Kidney (tissue), 14 donors: ENCODE measurements around the gene HOXB3. TPM values are rescaled to one million over a fixed set of nuclear protein-coding genes. Genes with fewer than 3 reads are reported as not detected.

Experiments
- DNase-seq, 5 donors: peaks; one replicate each; pipeline ENCODE4 v3.0.0-alpha.2; 2013 to 2020
- FAIRE-seq: peaks from 2 replicates; lab custom pipeline; 2012; peaks lifted over from hg19 to GRCh38; lab: Jason Lieb, UNC
- H3K27ac ChIP-seq, 2 donors: one replicate each; pipeline ENCODE4 v1.7.0; 2013; ENCODE audit warnings: low read depth in 2 of 2, low read length in 2 of 2, inconsistent platforms in 1 of 2
- H3K27me3 ChIP-seq: one replicate; pipeline ENCODE4 v1.7.1; 2013; ENCODE audit warnings: low read length, inconsistent platforms; ENCODE audit not compliant: control insufficient read depth, insufficient read depth
- H3K36me3 ChIP-seq, 3 donors: one replicate each; pipeline versions ENCODE4 v1.7.0 to v1.7.1; 2013; ENCODE audit warnings: low read length in 3 of 3, control low read depth in 1 of 3, inconsistent platforms in 1 of 3; ENCODE audit not compliant: insufficient read depth in 3 of 3, control insufficient read depth in 2 of 3
- H3K4me1 ChIP-seq, 3 donors: one replicate each; pipeline versions ENCODE4 v1.7.0 to v1.7.1; 2013; ENCODE audit warnings: low read length in 3 of 3, inconsistent platforms in 1 of 3, low read depth in 1 of 3; ENCODE audit not compliant: control insufficient read depth in 2 of 3, insufficient read depth in 2 of 3
- H3K4me3 ChIP-seq, 3 donors: one replicate each; pipeline versions ENCODE4 v1.7.0 to v1.8.1; 2013; ENCODE audit warnings: low read length in 3 of 3, control low read depth in 1 of 3, inconsistent platforms in 1 of 3
- H3K9ac ChIP-seq, 3 donors: one replicate each; pipeline versions ENCODE4 v1.7.0 to v1.7.1; 2013; ENCODE audit warnings: low read length in 3 of 3, control low read depth in 1 of 3, inconsistent platforms in 1 of 3
- H3K9me3 ChIP-seq, 3 donors: one replicate each; pipeline versions ENCODE4 v1.7.0 to v1.7.1; 2013; ENCODE audit warnings: low read length in 3 of 3, control low read depth in 1 of 3, inconsistent platforms in 1 of 3; ENCODE audit not compliant: control insufficient read depth in 2 of 3, insufficient read depth in 1 of 3
- intact Hi-C: fragments of 100-400 bp; cut with DNase I; formaldehyde crosslinking; loops from one replicate; pipeline ENCODE4 v1.11.1; 2022
- polyA plus RNA-seq: library from polyadenylated mRNA; stranded (reverse); fragments of 350-450 nt; fragmentation: Illumina TruSeq; extraction: RNeasy Lipid Tissue Mini Kit (QIAGEN cat#74804); gene quantifications from one replicate; pipeline ENCODE4 v1.2.3, GENCODE V29; 2014; ENCODE audit warnings: low read depth, low replicate concordance; ENCODE audit not compliant: insufficient read depth
- total RNA-seq: library from RNA; stranded (reverse); fragmentation: NEBNext Ultra II Directional; extraction: Animal tissue kit (Norgen Biotek cat#: 25700); gene quantifications from one replicate; pipeline ENCODE4 v1.2.1, GENCODE V29; 2021
- TF ChIP-seq, protein P1 (sequence below): IDR thresholded peaks from 3 replicates; pipeline ENCODE4 v1.5.1; 2012; ENCODE audit warnings: mild to moderate bottlenecking, moderate library complexity, borderline replicate concordance; ENCODE audit not compliant: insufficient read depth; ENCODE audit errors: extremely low read depth
- donor health status: control.
- donor health status: control.
- donor health status: control.
- donor health status: control.
- donor health status: control.
- donor health status: DM: yes; HTN: yes; CAD: no.
- donor health status: Normal renal cell carcinoma (clear cell type).

Gene HOXB3
- total and polyA plus RNA-seq, 2 donors from 2014 or later = 12.1 to 99.0 TPM

GRCh38 chr17:48541577-48542113, 48.4 kb downstream of the HOXB3 start:
- Histone ChIP-seq H3K36me3 (no peaks in the 10 kb centered on the region), H3K27me3 (no peaks in the 10 kb centered on the region), H3K4me1 (peaks cover 7 to 15% (median 12%) of the 10 kb centered on the region in 3 donors), H3K27ac (peak overlapping the region; percentile 97 to 98), H3K9ac (peak overlapping the region; percentile 86 to 99 (median 88)), H3K9me3 (no peaks in the 10 kb centered on the region), H3K4me3 (peak overlapping the region; percentile 70 to 89 (median 85))
- intact Hi-C loops = loop anchor here (5.0 kb wide), 1 partner anchor 36 kb away; the partner anchor contains the start of gene HOXB4
- no peak for FAIRE-seq
- TF ChIP-seq, protein P1, sequence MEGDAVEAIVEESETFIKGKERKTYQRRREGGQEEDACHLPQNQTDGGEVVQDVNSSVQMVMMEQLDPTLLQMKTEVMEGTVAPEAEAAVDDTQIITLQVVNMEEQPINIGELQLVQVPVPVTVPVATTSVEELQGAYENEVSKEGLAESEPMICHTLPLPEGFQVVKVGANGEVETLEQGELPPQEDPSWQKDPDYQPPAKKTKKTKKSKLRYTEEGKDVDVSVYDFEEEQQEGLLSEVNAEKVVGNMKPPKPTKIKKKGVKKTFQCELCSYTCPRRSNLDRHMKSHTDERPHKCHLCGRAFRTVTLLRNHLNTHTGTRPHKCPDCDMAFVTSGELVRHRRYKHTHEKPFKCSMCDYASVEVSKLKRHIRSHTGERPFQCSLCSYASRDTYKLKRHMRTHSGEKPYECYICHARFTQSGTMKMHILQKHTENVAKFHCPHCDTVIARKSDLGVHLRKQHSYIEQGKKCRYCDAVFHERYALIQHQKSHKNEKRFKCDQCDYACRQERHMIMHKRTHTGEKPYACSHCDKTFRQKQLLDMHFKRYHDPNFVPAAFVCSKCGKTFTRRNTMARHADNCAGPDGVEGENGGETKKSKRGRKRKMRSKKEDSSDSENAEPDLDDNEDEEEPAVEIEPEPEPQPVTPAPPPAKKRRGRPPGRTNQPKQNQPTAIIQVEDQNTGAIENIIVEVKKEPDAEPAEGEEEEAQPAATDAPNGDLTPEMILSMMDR = no peak
- DNase-seq = peak; percentile 82 to 90 (median 88)

- no peaks in the 10 kb centered on the region for H3K36me3 ChIP-seq
- no peaks in the 10 kb centered on the region for H3K27me3 ChIP-seq
- H3K4me3 ChIP-seq = peak overlapping the region; percentile 70 to 89 (median 85)
- no peak for FAIRE-seq
- intact Hi-C loops = loop anchor here (5.0 kb wide), 1 partner anchor 36 kb away; the partner anchor contains the start of gene HOXB4
- H3K27ac ChIP-seq = peak overlapping the region; percentile 97 to 98
- no peaks in the 10 kb centered on the region for H3K9me3 ChIP-seq
- H3K9ac ChIP-seq = peak overlapping the region; percentile 58 to 99 (median 85)
- peaks cover 3 to 13% (median 11%) of the 10 kb centered on the region in 3 donors for H3K4me1 ChIP-seq
- DNase-seq = peak in 1 of 5 donors; percentile 67
- TF ChIP-seq, protein P1 = no peak
Observed at GRCh38 chr17:48541036-48541576, 48.9 kb downstream of the HOXB3 start.

DNA sequence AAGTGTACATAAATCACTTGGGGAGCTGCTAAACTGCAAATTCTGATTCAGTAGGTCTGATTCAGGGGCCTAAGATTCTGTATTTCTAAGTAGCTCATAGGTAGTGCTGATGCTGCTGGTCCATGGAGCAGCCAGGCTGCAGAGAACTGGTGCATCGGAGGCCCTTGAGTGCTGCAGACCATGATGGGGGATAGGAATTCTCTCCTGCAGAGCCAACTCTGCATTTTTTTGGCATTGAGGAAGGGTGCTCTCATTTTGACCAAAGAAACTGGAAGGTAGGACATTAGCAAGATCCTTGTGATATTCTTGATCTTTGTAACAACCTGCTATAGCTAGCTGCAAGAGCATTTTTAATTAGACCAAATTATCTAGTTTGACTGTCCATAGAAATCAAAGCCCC, 49.8 kb downstream of the HOXB3 start:
- no peaks in the 10 kb centered on the region for H3K27me3 ChIP-seq
- no peaks in the 10 kb centered on the region for H3K36me3 ChIP-seq
- H3K4me1 ChIP-seq = peaks cover 0 to 8% (median 5%) of the 10 kb centered on the region in 3 donors
- peak overlapping the region in 1 of 3 donors; percentile 26 for H3K4me3 ChIP-seq
- intact Hi-C loops = loop anchor here (5.0 kb wide), 1 partner anchor 37 kb away; the partner anchor contains the start of gene HOXB4
- H3K27ac ChIP-seq = peak overlapping the region in 1 of 2 donors; percentile 18
- no peaks in the 10 kb centered on the region for H3K9me3 ChIP-seq
- H3K9ac ChIP-seq = peak overlapping the region in 1 of 3 donors; percentile 28
- FAIRE-seq (no peak), DNase-seq (peak in 2 of 5 donors; percentile 42 to 66)
- TF ChIP-seq, protein P1 = no peak
